ENCODE data around the gene CGB1.
"Not testable (repeated sequence)": the region's sequence is repeated elsewhere in the genome, so short reads cannot be mapped to it uniquely, and the experiment has no call there.

CGB1 gene

GRCh38 chr19:49058562-49058961, 21.9 kb upstream of the CGB1 start:
- DNase-seq (ENCODE audit: low read depth, low spot score) = no peak

GRCh38 chr19:49057636-49058234, 21.0 kb upstream of the CGB1 start, which contains the start of gene CGB7:
Gene CGB7, minus strand, starts transcription at chr19:49057749. Its CDS starts 2,374 bp downstream, at chr19:49055375.
- DNase-seq (ENCODE audit: low read depth, low spot score) = no peak

DNA sequence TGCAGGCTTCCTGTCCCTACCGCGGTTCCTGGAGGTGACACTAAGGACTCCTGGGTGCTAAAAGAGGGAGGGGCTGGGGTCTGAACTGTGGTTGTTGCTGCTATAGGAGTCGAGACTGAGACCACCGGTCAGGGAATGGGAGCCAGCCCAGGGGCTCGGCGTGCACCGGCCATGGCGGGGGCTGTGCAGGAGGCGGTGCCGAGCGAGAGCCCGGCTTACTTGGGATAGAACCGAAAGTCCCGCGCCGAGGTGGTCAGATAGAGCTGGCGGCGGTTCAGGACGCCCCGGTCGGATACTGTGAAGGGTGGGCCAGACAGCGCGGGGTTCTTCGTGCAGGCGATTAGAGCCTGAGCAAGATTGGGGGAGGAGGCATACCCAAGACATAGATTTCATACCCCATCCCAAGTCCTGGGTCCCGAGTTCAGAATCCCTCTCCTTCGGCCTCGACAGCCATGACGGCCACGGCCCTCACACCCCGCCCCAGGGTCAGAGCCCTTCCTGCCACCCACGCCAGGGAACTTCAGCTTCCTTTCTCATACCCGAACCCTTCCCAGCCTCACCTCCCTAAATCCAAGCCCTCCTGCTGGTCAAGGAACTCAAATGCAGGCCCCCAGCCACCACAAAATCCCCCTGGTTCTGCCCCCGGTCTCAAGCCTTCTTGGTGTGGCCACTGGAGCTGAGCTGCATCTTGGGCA, 20.4 kb upstream of the CGB1 start:
- not testable (repeated sequence) for DNase-seq (ENCODE audit: low read depth, low spot score)

GRCh38 chr19:49056101-49056901, 19.6 kb upstream of the CGB1 start:
- no peak for DNase-seq (ENCODE audit: low read depth, low spot score)

DNA sequence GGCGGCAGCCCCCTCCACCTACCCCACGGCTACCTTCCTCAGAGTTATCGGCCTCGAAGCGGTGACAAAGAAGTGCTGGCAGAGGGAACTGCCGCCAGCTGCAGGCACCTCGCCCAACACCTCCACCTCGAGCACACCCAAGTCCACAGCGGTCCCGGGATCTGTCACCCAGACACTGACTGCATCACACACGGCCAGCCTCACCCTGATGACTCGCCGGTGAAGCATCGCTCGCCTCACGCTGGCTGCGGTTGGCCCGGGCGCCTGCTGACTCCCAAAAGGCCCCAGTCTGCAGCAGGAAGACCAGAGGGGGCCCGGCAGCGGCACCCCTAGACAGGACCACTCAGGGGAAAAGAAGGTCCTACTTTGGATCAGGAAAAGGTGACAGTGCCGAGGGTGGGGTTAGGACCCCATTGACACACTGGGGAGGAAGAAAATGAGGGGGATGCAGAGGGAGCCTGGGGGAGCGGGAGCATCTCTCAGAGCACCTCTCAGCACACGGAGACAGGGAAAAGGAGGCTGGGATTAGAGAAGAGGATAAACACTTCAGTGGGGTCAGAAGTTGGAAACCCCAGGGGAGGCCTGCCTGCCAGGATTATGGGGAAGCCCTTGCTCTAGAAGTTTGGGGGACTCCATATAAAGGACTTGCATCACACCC, 13.8 kb upstream of the CGB1 start:
- DNase-seq (ENCODE audit: low read depth, low spot score) = not testable (repeated sequence)

DNA sequence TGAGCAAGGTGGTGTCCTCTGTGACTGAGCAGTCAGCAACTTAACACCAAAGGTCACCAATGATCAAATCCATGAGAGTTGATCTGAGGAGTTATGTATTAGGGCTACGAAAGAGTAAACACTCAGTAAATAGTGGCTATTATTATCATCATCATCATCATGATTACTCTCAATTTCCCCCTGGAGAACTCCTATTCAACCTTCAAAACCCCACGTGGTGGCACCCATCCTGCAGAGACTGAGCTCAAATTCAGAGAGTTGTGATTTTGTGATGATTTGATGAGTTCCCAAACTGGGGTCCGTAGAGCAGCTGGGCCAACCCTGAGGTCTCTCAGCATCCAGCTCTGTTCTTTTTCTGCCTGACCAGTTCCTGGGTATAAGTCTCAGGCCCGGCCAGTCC, 13.1 kb upstream of the CGB1 start:
- DNase-seq (ENCODE audit: low read depth, low spot score) = not testable (repeated sequence)

GRCh38 chr19:49049011-49049410, 12.3 kb upstream of the CGB1 start, which contains the start of gene CGB8:
Gene CGB8, minus strand, starts transcription at chr19:49049111. Its CDS starts 372 bp downstream, at chr19:49048739.
- DNase-seq (ENCODE audit: low read depth, low spot score) = not testable (repeated sequence)

GRCh38 chr19:49043548-49043947, 6.9 kb upstream of the CGB1 start, which contains the start of gene CGB5:
Gene CGB5, plus strand, starts transcription at chr19:49043848. Its CDS starts 362 bp downstream, at chr19:49044210.
- DNase-seq (ENCODE audit: low read depth, low spot score) = not testable (repeated sequence)

GRCh38 chr19:49042666-49043065, 6.0 kb upstream of the CGB1 start:
- DNase-seq (ENCODE audit: low read depth, low spot score) = not testable (repeated sequence)

DNA sequence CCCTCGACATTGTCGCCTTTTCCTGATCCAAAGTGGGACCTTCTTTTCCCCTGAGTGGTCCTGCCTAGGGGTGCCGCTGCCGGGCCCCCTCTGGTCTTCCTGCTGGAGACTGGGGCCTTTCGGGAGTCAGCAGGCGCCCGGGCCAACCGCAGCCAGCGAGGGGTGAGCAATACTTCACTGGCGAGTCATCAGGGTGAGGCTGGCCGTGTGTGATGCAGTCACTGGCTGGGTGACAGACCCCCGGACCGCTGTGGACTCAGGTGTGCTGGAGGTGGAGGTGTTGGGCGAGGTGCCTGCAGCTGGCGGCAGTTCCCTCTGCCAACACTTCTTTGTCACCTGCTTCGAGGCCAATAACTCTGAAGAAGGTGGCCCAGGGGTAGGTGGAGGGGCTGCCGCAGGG, 5.5 kb upstream of the CGB1 start:
- DNase-seq (ENCODE audit: low read depth, low spot score) = no peak

DNA sequence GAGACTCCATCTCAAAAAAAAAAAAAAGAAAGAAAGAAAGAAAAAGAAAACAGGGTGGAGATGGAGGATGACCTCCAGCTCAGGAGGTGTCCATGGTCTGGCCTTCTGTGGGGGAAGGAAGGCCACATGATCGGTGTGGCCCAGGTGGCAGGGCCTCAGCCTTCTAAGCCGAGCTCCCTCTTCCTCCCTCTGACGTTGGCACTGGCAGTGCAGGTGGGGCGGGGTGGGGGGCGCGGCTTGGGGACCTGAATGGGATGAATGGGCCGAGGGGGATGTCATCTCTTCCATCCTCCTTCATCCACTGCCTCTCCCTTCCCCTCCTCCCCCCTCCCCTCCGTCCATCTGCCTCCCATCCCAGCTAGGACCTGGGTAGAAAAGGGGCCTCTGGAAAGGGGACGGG, 3.0 kb upstream of the CGB1 start:
- DNase-seq (ENCODE audit: low read depth, low spot score) = not testable (repeated sequence)

DNA sequence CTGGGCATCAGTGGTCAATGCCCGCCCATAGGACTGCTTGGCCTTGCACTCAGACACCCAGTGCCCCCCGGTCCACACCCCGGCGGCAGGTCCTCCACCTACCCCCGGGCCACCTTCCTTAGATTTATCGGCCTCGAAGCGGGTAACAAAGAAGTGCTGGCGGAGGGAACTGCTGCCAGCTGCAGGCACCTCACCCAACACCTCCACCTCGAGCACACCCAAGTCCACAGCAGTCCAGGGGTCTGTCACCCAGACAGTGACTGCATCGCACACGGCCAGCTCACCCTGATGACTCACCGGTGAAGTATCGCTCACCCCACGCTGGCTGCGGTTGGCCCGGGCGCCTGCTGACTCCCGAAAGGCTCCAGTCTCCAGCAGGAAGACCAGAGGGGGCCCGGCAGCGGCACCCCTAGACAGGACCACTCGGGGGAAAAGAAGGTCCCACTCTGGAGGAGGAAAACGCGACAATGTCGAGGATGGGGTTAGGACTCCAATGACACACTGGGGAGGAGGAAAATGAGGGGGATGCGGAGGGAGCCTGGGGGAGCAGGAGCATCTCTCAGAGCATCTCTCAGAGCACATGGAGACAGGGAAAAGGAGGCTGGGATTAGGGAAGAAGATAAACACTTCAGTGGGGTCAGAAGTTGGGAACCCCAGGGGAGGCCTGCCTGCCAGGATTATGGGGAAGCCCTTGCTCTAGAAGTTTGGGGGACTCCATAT, 2.0 kb upstream of the CGB1 start:
- DNase-seq (ENCODE audit: low read depth, low spot score) = not testable (repeated sequence)

DNA sequence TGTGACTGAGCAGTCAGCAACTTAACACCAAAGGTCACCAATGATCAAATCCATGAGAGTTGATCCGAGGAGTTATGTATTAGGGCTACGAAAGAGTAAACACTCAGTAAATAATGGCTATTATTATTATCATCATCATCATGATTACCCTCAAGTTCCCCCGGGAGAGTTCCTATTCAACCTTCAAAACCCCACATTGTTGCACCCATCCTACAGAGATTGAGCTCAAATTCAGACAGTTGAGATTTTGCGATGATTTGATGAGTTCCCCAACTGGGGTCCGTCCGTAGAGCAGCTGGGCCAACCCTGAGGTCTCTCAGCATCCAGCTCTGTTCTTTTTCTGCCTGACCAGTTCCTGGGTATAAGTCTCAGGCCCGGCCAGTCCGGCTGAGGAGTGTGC, 1.4 kb upstream of the CGB1 start:
- DNase-seq (ENCODE audit: low read depth, low spot score) = not testable (repeated sequence)

DNA sequence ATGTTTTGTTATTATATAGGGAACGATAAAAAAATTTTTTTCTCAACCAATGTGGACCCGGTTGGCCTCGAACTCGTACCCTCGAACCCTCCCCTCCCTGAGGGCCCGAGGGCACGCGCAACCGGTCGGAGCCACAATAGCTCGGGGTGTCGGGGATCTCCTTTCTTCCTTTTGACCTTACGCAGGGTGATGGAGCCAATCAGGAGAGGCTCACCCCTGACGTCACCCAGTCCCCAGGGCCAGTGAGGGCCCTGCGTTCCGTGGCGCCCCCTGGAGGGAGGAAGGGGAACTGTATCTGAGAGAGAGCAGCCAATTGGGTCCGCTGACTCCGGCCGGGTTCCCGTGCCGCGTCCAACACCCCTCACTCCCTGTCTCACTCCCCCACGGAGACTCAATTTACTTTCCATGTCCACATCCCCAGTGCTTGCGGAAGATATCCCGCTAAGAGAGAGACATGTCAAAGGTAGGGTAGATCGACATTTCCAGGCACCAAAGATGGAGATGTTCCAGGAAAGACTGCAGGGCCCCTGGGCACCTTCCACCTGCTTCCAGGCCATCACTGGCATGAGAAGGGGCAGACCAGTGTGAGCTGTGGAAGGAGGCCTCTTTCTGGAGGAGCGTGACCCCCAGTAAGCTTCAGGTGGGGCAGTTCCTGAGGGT, 4.9 kb downstream of the CGB1 start, which contains the start of gene CGB2:
Gene CGB2 (plus strand): TSS at position 249 of the 660 bp plus-strand sequence. CDS start 206 bp downstream, at position 455.
- DNase-seq (ENCODE audit: low read depth, low spot score) = not testable (repeated sequence)

DNA sequence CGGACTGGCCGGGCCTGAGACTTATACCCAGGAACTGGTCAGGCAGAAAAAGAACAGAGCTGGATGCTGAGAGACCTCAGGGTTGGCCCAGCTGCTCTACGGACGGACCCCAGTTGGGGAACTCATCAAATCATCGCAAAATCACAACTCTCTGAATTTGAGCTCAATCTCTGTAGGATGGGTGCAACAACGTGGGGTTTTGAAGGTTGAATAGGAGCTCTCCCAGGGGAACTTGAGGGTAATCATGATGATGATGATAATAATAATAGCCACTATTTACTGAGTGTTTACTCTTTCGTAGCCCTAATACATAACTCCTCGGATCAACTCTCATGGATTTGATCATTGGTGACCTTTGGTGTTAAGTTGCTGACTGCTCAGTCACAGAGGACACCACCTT, 6.4 kb downstream of the CGB1 start:
- not testable (repeated sequence) for DNase-seq (ENCODE audit: low read depth, low spot score)

DNA sequence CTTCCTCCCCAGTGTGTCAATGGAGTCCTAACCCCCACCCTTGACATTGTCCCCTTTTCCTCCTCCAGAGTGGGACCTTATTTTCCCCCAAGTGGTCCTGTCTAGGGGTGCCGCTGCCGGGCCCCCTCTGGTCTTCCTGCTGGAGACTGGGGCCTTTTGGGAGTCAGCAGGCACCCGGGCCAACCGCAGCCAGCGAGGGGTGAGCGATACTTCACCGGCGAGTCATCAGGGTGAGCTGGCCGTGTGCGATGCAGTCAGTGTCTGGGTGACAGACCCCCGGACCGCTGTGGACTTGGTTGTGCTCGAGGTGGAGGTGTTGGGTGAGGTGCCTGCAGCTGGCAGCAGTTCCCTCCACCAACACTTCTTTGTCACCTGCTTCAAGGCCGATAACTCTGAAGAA, 6.9 kb downstream of the CGB1 start:
- not testable (repeated sequence) for DNase-seq (ENCODE audit: low read depth, low spot score)

DNA sequence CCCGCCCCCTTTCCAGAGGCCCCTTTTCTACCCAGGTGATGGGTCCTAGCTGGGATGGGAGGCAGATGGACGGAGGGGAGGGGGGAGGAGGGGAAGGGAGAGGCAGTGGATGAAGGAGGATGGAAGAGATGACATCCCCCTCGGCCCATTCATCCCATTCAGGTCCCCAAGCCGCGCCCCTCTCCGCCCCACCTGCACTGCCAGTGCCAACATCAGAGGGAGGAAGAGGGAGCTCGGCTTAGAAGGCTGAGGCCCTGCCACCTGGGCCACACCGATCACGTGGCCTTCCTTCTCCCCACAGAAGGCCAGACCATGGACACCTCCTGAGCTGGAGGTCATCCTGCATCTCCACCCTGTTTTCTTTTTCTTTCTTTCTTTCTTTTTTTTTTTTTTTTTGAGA, 8.0 kb downstream of the CGB1 start:
- DNase-seq (ENCODE audit: low read depth, low spot score) = not testable (repeated sequence)

DNA sequence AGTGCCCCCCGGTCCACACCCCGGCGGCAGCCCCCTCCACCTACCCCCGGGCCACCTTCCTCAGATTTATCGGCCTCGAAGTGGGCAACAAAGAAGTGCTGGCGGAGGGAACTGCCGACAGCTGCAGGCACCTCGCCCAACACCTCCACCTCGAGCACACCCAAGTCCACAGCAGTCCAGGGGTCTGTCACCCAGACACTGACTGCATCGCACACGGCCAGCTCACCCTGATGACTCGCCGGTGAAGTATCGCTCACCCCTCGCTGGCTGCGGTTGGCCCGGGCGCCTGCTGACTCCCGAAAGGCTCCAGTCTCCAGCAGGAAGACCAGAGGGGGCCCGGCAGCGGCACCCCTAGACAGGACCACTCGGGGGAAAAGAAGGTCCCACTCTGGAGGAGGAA, 11.1 kb downstream of the CGB1 start:
- not testable (repeated sequence) for DNase-seq (ENCODE audit: low read depth, low spot score)

DNA sequence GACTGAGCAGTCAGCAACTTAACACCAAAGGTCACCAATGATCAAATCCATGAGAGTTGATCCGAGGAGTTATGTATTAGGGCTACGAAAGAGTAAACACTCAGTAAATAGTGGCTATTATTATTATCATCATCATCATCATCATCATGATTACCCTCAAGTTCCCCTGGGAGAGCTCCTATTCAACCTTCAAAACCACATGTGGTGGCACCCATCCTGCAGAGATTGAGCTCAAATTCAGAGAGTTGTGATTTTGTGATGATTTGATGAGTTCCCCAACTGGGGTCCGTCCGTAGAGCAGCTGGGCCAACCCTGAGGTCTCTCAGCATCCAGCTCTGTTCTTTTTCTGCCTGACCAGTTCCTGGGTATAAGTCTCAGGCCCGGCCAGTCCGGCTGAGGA, 11.6 kb downstream of the CGB1 start:
- DNase-seq (ENCODE audit: low read depth, low spot score) = not testable (repeated sequence)

DNA sequence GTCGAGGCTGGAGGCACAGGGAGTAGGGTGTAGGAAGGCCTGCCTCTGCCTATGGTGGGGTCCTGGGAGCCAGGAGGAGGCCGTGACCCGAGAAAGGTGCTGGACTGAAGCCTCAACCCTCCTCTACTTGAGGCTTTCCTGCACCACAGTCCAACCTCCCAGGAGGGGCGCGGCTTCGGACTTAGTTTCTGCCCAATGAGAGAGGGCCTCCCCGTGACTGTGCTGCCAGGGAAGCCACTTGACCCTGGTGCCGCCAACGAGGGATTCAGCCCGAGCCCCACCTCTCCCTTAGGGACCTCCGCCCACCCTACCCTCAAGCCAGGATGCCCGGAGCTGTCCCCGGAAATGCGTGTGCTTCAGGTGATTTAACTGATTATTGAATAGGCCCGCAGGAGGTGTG, 12.5 kb downstream of the CGB1 start, which contains the start of gene CGB3:
Gene CGB3 (minus strand): TSS at position 101 of the 400 bp plus-strand sequence. CDS start 362 bp downstream, outside the sequence.
- not testable (repeated sequence) for DNase-seq (ENCODE audit: low read depth, low spot score)
